ENCODE results near the gene NDRG3. TPM values are rescaled to one million over a fixed set of nuclear protein-coding genes. Genes with fewer than 3 reads are reported as not detected.

NDRG3 gene
- total RNA-seq, 1 donor from 2014 or later: 24.7 TPM

GRCh38 chr20:36606158-36607066 lies 139.5 kb downstream of the NDRG3 start:
- no peak for TF ChIP-seq CTCF (IDR thresholded peaks at IDR 0.05; ENCODE audit: unreplicated experiment)
- no peak for DNase-seq (ENCODE audit: low spot score, unreplicated experiment)

GRCh38 chr20:36605399-36606157 lies 140.3 kb downstream of the NDRG3 start, which contains the start of gene RAB5IF:
TSS of gene RAB5IF (plus strand) at chr20:36605779. CDS start at chr20:36605952, 173 bp downstream.
- Mint-ChIP-seq H3K4me1 (ENCODE audit: low read depth) (peaks cover 18% of the 10 kb centered on the region), H3K27ac (peak within 1 kb of the TSS; percentile 95), H3K4me3 (ENCODE audit: low read depth) (peak within 1 kb of the TSS; percentile 95), H3K9me3 (ENCODE audit: low read depth) (no peaks in the 10 kb centered on the region), H3K36me3 (ENCODE audit: insufficient read depth) (peaks cover under 1% of the 10 kb centered on the region), H3K27me3 (no peaks in the 10 kb centered on the region)
- peak; percentile 93 for TF ChIP-seq CTCF (IDR thresholded peaks at IDR 0.05; ENCODE audit: unreplicated experiment)
- peak; percentile 98 for DNase-seq (ENCODE audit: low spot score, unreplicated experiment)

More at GRCh38 chr20:36606158-36607066, 139.5 kb downstream of the NDRG3 start:
- Mint-ChIP-seq H3K27ac (peak overlapping the region; percentile 95), H3K27me3 (no peaks in the 10 kb centered on the region), H3K36me3 (ENCODE audit: insufficient read depth) (peaks cover 2% of the 10 kb centered on the region), H3K4me3 (ENCODE audit: low read depth) (peak overlapping the region; percentile 95), H3K4me1 (ENCODE audit: low read depth) (peaks cover 18% of the 10 kb centered on the region), H3K9me3 (ENCODE audit: low read depth) (no peaks in the 10 kb centered on the region)

GRCh38 chr20:36604952-36605398 lies 140.9 kb downstream of the NDRG3 start:
- H3K4me1 Mint-ChIP-seq (ENCODE audit: low read depth): peaks cover 18% of the 10 kb centered on the region
- H3K9me3 Mint-ChIP-seq (ENCODE audit: low read depth): no peaks in the 10 kb centered on the region
- peak overlapping the region; percentile 95 for H3K4me3 Mint-ChIP-seq (ENCODE audit: low read depth)
- no peaks in the 10 kb centered on the region for H3K27me3 Mint-ChIP-seq
- no peak for TF ChIP-seq CTCF (IDR thresholded peaks at IDR 0.05; ENCODE audit: unreplicated experiment)
- no peaks in the 10 kb centered on the region for H3K36me3 Mint-ChIP-seq (ENCODE audit: insufficient read depth)
- no peak for DNase-seq (ENCODE audit: low spot score, unreplicated experiment)
- peak overlapping the region; percentile 87 for H3K27ac Mint-ChIP-seq

Other genes with a start within 250 kb of the NDRG3 start
- gene MYL9, start 204.6 kb downstream of the NDRG3 start, total RNA-seq: 31.0 and 46.0 TPM in 2 replicates
- gene TGIF2, start 172.5 kb downstream of the NDRG3 start, total RNA-seq: 121 and 140 TPM in 2 replicates
- 58.8 and 59.6 TPM in 2 replicates for gene RAB5IF, start 140.3 kb downstream of the NDRG3 start, total RNA-seq
- 0.62 and 0.77 TPM in 2 replicates for gene SLA2, start 99.9 kb downstream of the NDRG3 start, total RNA-seq
- 15.1 and 17.5 TPM in 2 replicates for gene DSN1, start 27.7 kb upstream of the NDRG3 start, total RNA-seq
- 0.34 and 0.38 TPM in 2 replicates for gene TLDC2, start 130.0 kb upstream of the NDRG3 start, total RNA-seq
- 15.1 and 17.1 TPM in 2 replicates for gene SAMHD1, start 205.6 kb upstream of the NDRG3 start, total RNA-seq

All from progenitor cell of endocrine pancreas (in vitro differentiated cells).